K562 (cell line): ENCODE results near the gene FBLN2. TPM values are rescaled to one million over a fixed set of nuclear protein-coding genes. Genes with fewer than 3 reads are reported as not detected.
A peak's percentile ranks its signal among the peaks of the same experiment; 100 is the strongest.

ENCODE experiments used
- C11orf30 ChIP-seq: fragments of 450-650 bp; IDR thresholded peaks from 2 replicates; pipeline ENCODE4 v1.6.1; 2016; ENCODE audit warnings: low read depth, mild to moderate bottlenecking
- CC2D1A ChIP-seq: fragments of 450-650 bp; IDR thresholded peaks from 2 replicates; pipeline ENCODE4 v1.6.1; 2017; ENCODE audit warnings: mild to moderate bottlenecking
- CREM ChIP-seq: IDR thresholded peaks from 2 replicates; pipeline ENCODE4 v1.6.1; 2014; ENCODE audit warnings: antibody characterized with exemption, low read depth
- FOS ChIP-seq: IDR thresholded peaks from 3 replicates; pipeline ENCODE4 v1.6.1; 2011; ENCODE audit not compliant: insufficient read length; ENCODE audit errors: extremely low read depth
- FOXK2 ChIP-seq, 2 experiments: fragments of 450-650 bp; IDR thresholded peaks in 1 of 2; conservative IDR thresholded peaks in 1 of 2; 2 replicates each; pipeline ENCODE4 v1.6.1; 2016; ENCODE audit warnings: low read depth in 2 of 2, mild to moderate bottlenecking in 1 of 2
- GATA2 ChIP-seq: sonication (generic); formaldehyde crosslinking; IDR thresholded peaks from 2 replicates; pipeline ENCODE4 v1.4.0; 2020; ENCODE audit warnings: mild to moderate bottlenecking, missing genetic modification reagents
- GATAD2B ChIP-seq: fragments of 450-650 bp; IDR thresholded peaks from 2 replicates; pipeline ENCODE4 v1.6.1; 2017; ENCODE audit warnings: mild to moderate bottlenecking, borderline replicate concordance
- MEIS2 ChIP-seq: fragments of 450-650 bp; IDR thresholded peaks from 2 replicates; pipeline ENCODE4 v1.6.1; 2014; ENCODE audit warnings: mild to moderate bottlenecking; ENCODE audit not compliant: partially characterized antibody
- MTA1 ChIP-seq: fragments of 450-650 bp; IDR thresholded peaks from 2 replicates; pipeline ENCODE4 v1.6.1; 2017; ENCODE audit warnings: borderline replicate concordance
- NFATC3 ChIP-seq: fragments of 450-650 bp; IDR thresholded peaks from 2 replicates; pipeline ENCODE4 v1.6.1; 2017; ENCODE audit warnings: mild to moderate bottlenecking
- NRF1 ChIP-seq, 2 experiments: fragments of 450-650 bp; IDR thresholded peaks in 1 of 2; conservative IDR thresholded peaks in 1 of 2; 2 replicates each; pipeline ENCODE4 v1.6.1; 2014; ENCODE audit warnings: mild to moderate bottlenecking in 2 of 2
- RFX1 ChIP-seq: fragments of 450-650 bp; IDR thresholded peaks from 2 replicates; pipeline ENCODE4 v1.6.1; 2016; ENCODE audit warnings: mild to moderate bottlenecking, moderate library complexity
- SAFB ChIP-seq: fragments of 200-400 bp; formaldehyde crosslinking; IDR thresholded peaks from 2 replicates; pipeline ENCODE4 v1.6.1; 2017; ENCODE audit warnings: low read depth, low read length, borderline replicate concordance
- SAFB2 ChIP-seq: fragments of 200-400 bp; formaldehyde crosslinking; IDR thresholded peaks from 2 replicates; pipeline ENCODE4 v1.6.1; 2018; ENCODE audit warnings: borderline replicate concordance, low read length, low read depth, moderate library complexity; ENCODE audit not compliant: severe bottlenecking
- SETDB1 ChIP-seq: IDR thresholded peaks from one replicate; pipeline ENCODE4 v1.6.1; 2012; ENCODE audit warnings: low read length, control low read depth, inconsistent platforms
- SMARCC2 ChIP-seq: fragments of 450-650 bp; IDR thresholded peaks from 2 replicates; pipeline ENCODE4 v1.6.1; 2017; ENCODE audit warnings: antibody characterized with exemption, moderate library complexity, mild to moderate bottlenecking, low read depth
- SMARCE1 ChIP-seq: fragments of 450-650 bp; IDR thresholded peaks from 2 replicates; pipeline ENCODE4 v1.7.1; 2016; ENCODE audit warnings: mild to moderate bottlenecking
- TEAD4 ChIP-seq, 2 experiments: sonication (generic) in 1 of 2; formaldehyde crosslinking in 1 of 2; IDR thresholded peaks; 2 replicates each; pipeline versions ENCODE4 v1.6.1 to v1.8.0; 2012 to 2022; ENCODE audit warnings: borderline replicate concordance in 1 of 2, inconsistent platforms in 1 of 2, low read length in 1 of 2, mild to moderate bottlenecking in 1 of 2, missing genetic modification reagents in 1 of 2
- YY1 ChIP-seq, 3 experiments: IDR thresholded peaks; 2 replicates each; pipeline ENCODE4 v1.6.1; 2011; ENCODE audit warnings: low read length in 2 of 3, mild to moderate bottlenecking in 2 of 3, moderate library complexity in 2 of 3, borderline replicate concordance in 1 of 3, control low read depth in 1 of 3, low read depth in 1 of 3; ENCODE audit not compliant: insufficient read depth in 3 of 3, insufficient replicate concordance in 2 of 3, control insufficient read depth in 1 of 3, insufficient read length in 1 of 3; ENCODE audit errors: extremely low read depth in 1 of 3
- ZBTB7A ChIP-seq: IDR thresholded peaks from 2 replicates; pipeline ENCODE4 v1.6.1; 2011; ENCODE audit warnings: low read depth, mild to moderate bottlenecking, low read length, moderate library complexity, borderline replicate concordance; ENCODE audit not compliant: control insufficient read depth
- ZNF431 ChIP-seq: sonication (generic); formaldehyde crosslinking; IDR thresholded peaks from 2 replicates; pipeline ENCODE4 v1.8.0; 2022; ENCODE audit warnings: mild to moderate bottlenecking, missing genetic modification reagents
- polyA plus RNA-seq, 8 experiments: library from polyadenylated mRNA; depleted of rRNA in 4 of 8; stranded (reverse) in 5 of 8; unstranded in 3 of 8; fragments of >200 nt; fragmentation: Nextera tagmentation in 2 of 8; fragmentation: Illumina TruSeq in 1 of 8; extraction: Ambion mirVana in 2 of 8; extraction: Trizol in 1 of 8; gene quantifications; 2 replicates each; pipeline versions ENCODE4 v1.2.1 to v1.2.3, GENCODE V29; 2011 to 2014; ENCODE audit warnings: inconsistent platforms in 1 of 8, missing spikeins in 1 of 8
- total RNA-seq, 7 experiments: library from RNA; depleted of rRNA in 6 of 7; stranded (reverse); fragments of >200 nt in 6 of 7; fragmentation: Illumina TruSeq in 2 of 7; extraction: Trizol in 2 of 7; gene quantifications; 2 replicates each; pipeline versions ENCODE4 v1.2.1 to v1.2.3, GENCODE V29; 2011 to 2021; ENCODE audit warnings: low replicate concordance in 1 of 7
- TF ChIP-seq, protein P1 (sequence below), 2 experiments: IDR thresholded peaks in 1 of 2; conservative IDR thresholded peaks in 1 of 2; 2 replicates each; pipeline ENCODE4 v1.6.1; 2016; ENCODE audit warnings: low read depth in 2 of 2, mild to moderate bottlenecking in 1 of 2, missing compliant biosample characterization in 1 of 2, missing genetic modification characterization in 1 of 2, moderate library complexity in 1 of 2
- TF ChIP-seq, protein P2 (sequence below): fragments of 450-650 bp; formaldehyde crosslinking; IDR thresholded peaks from 2 replicates; pipeline ENCODE4 v1.4.0; 2022; ENCODE audit warnings: missing genetic modification characterization

The FBLN2 gene
- total and polyA plus RNA-seq, 9 of the 15 experiments (the other 6 are each of a cell fraction or from before 2014, with no cell fraction given) = 0.03 to 0.10 (median 0.04) TPM; not detected in 6

DNA sequence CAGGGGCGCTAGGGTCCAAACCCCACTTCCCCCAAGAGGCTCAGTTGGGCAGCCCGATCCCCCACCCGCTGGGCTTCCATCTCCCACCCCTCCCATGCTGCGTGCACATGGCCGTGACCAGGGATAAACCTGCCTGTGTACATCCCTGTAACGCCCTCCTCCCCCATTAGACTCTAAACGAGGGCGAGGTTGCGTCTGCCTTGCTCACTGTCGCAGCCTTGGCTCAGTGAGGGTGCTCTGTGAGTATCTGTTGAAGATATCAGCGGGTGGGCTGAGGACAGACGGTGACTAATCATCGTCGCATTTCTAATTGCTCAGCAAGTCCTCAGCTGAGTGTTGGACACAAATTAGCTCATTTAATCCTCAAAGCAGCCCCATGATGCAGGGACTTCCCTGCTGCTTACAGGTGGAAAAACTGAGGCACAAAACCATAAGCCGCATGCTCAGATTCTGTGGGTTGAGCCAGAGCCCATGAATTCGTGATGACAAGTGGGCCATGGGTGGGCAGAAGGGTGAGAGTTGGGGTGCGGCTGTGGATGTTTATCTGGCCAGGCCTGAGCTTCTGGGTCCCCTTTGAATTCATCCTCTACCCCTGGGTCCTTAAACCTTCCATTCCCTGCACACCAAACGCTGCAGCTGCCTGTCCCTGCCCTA lies 26.0 kb downstream of the FBLN2 start (continued):
- TF ChIP-seq TEAD4 (IDR thresholded peaks at IDR 0.05; ENCODE audit: low read length) (no peak; the same call in 1 of the 2 replicates), TEAD4 (CRISPR knock-in tag; IDR thresholded peaks at IDR 0.05; ENCODE audit: borderline replicate concordance) (no peak), YY1 (IDR thresholded peaks at IDR 0.05; ENCODE audit: borderline replicate concordance in 1 of 3, control insufficient read depth in 1 of 3, extremely low read depth in 1 of 3, insufficient read depth in 3 of 3, insufficient read length in 1 of 3, insufficient replicate concordance in 2 of 3, low read depth in 1 of 3, low read length in 2 of 3) (peak in 1 of 3 experiments; percentile 4), FOS (peak; percentile 40), CC2D1A (no peak), RFX1 (no peak), C11orf30 (peak; percentile 74), GATAD2B (no peak), FOXK2 (conservative IDR thresholded peaks at IDR 0.05 in 1 of 2, IDR thresholded peaks at IDR 0.05 in 1 of 2; ENCODE audit: low read depth in 2 of 2) (peak in 1 of 2 experiments; percentile 56; a peak in 1 of 4 replicates), MEIS2 (peak; percentile 57), MTA1 (peak; percentile 48; the same call in 1 of the 2 replicates), SMARCC2 (0 out of 2 replicates have a peak, but pooled peaks have one; percentile 43), SMARCE1 (peak; percentile 74), SAFB2 (no peak), ZBTB7A (peak; percentile 37; the same call in 1 of the 2 replicates), NFATC3 (no peak), ZNF431 (CRISPR knock-in tag) (no peak), GATA2 (peak; percentile 56; the same call in 1 of the 2 replicates), SETDB1 (no peak), NRF1 (conservative IDR thresholded peaks at IDR 0.05 in 1 of 2, IDR thresholded peaks at IDR 0.05 in 1 of 2) (peak; percentile 55 to 64), SAFB (no peak), CREM (peak; percentile 89)
- TF ChIP-seq, protein P1, sequence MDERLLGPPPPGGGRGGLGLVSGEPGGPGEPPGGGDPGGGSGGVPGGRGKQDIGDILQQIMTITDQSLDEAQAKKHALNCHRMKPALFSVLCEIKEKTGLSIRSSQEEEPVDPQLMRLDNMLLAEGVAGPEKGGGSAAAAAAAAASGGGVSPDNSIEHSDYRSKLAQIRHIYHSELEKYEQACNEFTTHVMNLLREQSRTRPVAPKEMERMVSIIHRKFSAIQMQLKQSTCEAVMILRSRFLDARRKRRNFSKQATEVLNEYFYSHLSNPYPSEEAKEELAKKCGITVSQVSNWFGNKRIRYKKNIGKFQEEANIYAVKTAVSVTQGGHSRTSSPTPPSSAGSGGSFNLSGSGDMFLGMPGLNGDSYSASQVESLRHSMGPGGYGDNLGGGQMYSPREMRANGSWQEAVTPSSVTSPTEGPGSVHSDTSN (CRISPR knock-in tag; IDR thresholded peaks at IDR 0.05; ENCODE audit: low read depth) = no peak
- TF ChIP-seq, protein P1 (tag; conservative IDR thresholded peaks at IDR 0.05; ENCODE audit: low read depth) = peak; percentile 48
- TF ChIP-seq, protein P2, sequence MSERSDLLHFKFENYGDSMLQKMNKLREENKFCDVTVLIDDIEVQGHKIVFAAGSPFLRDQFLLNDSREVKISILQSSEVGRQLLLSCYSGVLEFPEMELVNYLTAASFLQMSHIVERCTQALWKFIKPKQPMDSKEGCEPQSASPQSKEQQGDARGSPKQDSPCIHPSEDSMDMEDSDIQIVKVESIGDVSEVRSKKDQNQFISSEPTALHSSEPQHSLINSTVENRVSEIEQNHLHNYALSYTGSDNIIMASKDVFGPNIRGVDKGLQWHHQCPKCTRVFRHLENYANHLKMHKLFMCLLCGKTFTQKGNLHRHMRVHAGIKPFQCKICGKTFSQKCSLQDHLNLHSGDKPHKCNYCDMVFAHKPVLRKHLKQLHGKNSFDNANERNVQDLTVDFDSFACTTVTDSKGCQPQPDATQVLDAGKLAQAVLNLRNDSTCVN (CRISPR knock-in tag) = no peak
